SH-SY5Y (cell line): ENCODE data around the gene CALML5.

Source experiments
- GATA2 ChIP-seq: IDR thresholded peaks from 2 replicates; pipeline ENCODE4 v1.6.1; 2011; ENCODE audit warnings: mild to moderate bottlenecking, low read depth, low read length
- GATA3 ChIP-seq: IDR thresholded peaks from 2 replicates; pipeline ENCODE4 v1.6.1; 2011; ENCODE audit warnings: low read depth, mild to moderate bottlenecking, low read length, moderate library complexity

The CALML5 gene

DNA sequence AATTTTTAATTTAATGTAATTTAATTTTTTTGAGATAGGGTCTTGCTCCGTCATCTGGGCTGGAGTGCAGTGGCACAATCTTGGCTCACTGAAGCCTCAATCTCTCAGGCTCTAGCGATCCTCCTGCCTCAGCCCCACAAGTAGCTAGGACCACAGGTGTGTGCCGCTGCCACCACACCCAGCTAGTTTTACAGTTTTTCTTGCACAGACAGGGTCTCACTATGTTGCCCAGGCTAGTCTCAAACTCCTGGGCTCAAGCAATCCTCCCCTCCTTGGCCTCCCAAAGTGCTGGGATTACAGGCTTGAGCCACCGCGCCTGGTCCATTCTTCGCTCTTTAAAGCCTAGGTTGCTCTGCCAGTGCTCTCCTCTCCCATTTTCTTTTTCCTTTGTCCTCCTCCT lies 38.3 kb upstream of the CALML5 start:
- TF ChIP-seq GATA2 (no peak), GATA3 (no peak)

DNA sequence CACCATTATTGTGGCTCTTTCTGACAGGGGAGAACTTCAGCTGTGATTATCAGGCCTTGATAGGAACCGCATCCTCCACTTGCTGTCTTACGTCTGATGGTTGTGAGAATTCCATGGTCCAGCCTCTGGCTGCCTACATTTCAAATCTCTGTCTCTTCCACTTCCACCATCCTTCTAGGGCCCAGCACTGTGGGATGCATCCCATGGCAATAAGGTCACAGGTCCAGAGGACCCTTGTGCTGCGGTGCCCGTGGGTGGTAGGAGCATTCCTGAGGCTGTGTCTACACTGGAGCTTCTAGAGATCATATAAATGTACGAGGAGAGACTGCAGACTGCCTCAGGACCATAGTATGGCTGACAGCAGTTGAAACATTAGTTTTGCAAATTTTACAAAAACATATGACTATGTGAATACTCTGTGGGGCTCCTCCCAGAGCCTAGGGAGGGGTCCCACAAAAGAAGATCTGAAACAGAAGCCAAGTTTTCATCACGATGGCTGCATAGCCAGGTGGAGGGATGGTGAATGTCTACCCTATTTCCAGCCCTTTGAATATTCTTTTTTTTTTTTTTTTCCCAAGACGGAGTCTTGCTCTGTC lies 37.2 kb upstream of the CALML5 start:
- TF ChIP-seq GATA3, result no peak
- no peak for TF ChIP-seq GATA2

DNA sequence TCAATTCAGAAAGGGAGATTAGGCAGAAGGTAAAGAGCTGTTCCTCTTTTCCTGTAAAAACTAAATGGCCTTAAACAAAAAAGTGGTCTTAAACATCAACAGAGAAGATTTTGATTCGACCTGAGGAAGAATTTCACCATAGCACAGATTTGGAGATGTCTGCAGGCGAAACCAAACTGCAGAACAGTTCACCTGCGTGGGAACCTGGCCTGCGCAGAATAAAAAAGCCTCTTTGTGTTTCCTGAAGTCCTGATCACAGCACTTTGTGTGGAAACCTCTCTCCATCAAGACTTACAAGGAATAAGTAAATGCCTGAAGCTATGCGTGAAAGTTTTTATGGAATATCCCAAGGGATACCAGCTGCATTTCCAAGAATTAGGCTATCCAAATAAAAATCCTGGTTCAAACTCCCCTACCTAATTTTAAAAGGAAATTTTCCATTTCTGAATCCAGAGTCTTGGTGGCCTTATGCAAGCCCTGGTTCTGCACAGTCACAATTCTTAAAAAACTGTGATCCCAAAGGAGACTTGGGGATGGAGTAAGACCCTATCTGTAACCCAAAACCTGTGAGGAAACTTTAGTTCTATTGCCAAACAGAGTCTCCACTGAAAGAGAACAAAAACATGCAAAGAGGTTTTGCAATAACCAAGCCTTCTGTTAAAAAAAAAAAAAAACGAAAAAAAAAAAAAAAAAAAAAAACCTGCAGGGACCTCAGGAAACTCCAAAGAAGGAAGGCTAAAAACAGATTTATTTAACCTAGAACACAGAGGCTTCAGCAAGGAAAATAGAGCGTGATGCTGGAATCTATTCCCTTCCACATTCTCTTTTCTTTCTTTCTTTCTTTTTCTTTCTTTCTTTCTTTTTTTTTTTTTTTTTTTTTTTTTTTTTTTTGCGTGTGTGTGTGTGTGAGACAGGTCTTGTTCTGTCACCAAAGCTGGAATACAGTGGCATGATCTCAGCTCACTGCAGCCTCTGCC lies 35.8 kb upstream of the CALML5 start:
- TF ChIP-seq GATA2 (no peak), GATA3 (no peak)

DNA sequence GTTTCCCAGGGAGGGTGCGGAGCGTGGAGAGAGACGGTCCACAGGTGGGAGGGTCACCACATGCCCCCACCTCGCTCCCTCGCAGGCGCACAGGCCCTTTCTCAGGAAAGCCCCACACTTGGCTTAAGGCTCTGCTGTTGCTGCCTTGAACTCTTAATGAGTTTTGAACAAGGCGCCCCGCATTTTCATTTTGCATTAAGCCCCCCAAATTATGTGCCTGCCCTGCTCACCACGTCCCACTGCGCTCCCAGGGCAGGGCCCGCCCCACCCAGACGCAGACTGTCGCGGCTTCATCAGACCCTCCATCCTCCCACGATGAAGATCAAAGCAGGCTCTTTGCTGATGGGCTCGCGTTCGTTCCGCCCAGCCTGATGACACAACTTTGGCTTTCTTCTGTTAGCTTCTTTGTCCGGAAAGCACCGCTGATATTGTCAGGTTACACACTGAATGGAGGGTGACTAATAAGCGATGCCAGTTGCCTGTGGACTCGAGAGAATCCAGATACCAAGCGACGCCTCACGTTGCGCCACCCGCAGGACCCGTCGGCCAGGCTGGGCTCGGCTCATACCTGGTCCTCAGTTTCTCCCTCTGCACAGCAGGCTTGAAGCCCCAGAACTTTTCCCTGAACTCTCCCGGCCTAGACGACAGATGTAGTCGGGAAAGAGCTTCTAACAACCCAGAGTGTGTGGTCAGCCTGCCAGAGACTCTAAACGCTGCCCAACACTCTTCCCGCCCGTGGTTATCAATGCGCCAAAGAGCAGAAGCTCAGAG lies 34.9 kb upstream of the CALML5 start:
- TF ChIP-seq GATA2, result no peak
- no peak for TF ChIP-seq GATA3

DNA sequence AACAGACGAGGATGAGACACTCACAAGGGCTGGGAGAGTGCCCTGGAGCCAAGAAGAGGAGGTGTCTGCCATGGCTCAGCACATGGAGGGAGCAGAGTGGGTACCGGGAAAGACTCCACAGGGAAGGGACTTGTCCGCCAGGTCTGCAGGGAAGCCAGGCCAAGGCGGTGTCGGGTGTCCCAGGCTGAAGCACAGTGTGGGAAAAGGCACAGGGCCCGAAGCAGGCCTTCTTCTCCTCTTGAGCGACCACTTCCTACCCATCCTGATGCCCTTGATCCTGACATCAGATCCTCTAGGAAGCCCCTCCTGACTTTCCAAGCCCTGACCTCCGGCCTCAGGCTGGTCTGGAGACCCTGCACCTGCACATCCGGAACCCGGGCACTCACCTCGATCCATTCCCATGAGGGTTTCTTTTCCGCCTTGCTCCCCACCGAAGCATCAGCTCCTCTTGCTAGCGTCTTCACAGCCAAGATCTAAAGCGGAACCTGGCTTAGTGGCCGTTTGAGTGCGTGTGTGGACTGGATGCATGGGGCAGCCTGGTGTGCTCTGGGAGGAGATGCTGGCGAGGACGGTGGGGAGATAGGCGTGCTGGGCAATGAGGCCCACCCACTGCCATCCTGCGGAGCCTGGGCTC lies 33.8 kb upstream of the CALML5 start:
- TF ChIP-seq GATA3 (no peak), GATA2 (no peak)

DNA sequence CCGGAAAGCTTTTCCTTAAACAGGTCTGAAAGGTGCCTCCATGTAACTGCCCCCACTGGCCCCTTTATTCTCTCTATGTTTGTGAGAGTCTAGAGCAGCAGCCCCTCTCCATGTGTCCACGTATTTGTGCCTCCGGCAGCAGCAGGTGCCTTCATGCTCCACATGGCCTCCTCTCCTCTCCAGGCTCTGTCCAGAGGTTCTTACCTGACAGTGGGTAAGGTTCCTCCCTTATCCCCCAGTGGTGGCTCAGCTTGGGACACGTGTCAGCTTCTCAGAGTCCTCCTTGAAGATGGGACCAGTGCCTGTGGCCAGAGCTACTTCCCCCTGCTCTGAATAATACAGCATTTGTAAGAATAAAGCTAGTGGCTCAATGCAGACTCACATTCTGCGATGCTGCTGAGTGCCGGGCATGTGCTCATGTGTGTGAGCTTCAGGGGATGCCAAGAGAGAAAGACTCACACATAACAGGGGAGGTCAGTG lies 33.3 kb upstream of the CALML5 start:
- TF ChIP-seq GATA2, result no peak

DNA sequence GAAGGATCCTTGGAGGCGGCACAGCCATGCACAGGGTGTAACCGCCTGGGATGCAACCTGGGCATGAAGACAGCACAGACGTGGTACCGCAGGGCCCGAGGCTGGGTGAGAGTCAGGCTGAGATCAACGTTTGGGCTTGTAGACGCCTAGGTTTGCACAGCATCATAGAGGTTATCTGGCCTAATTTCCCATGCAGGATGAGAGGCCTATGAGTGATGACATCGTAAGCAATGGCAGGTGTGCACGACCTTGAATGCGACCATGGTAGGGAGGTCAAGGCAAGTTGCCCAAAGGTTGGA lies 32.9 kb upstream of the CALML5 start:
- TF ChIP-seq GATA3 (no peak), GATA2 (no peak)

DNA sequence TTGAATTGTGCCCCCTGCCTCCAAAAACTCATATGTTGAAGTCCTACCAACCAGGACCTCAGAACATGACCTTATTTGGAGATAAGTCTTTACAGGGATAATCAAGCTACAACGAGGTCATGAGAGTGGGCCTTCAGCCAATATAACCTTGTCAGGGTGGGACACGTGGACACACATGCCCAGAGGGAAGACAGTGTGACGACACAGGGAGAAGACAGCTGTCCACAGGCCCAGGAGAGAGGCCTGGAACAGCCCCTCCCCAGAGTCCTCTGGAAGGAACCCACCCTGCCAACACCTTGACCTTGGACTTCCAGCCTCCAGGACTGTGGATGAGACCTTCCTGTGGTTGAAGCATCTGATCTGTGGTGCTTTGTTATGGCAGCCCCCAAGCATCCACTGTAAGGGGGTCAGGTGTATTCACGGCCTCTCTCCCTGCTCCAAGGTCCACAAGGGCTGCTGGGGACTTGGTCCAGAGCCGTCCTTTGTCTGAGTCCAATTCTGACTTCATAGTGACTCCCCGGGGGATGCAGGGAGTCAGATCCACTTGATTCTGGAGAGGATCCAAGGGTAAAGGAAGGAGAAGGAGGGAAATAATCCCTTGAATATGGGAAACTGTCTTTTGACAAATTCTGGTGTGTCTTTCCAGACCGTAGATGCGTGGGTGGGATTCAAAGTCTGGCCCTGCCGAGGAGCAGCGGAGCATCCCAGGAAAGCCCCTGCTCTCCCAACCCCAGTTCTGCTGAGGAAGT lies 32.4 kb upstream of the CALML5 start:
- no peak for TF ChIP-seq GATA3
- TF ChIP-seq GATA2, result no peak

DNA sequence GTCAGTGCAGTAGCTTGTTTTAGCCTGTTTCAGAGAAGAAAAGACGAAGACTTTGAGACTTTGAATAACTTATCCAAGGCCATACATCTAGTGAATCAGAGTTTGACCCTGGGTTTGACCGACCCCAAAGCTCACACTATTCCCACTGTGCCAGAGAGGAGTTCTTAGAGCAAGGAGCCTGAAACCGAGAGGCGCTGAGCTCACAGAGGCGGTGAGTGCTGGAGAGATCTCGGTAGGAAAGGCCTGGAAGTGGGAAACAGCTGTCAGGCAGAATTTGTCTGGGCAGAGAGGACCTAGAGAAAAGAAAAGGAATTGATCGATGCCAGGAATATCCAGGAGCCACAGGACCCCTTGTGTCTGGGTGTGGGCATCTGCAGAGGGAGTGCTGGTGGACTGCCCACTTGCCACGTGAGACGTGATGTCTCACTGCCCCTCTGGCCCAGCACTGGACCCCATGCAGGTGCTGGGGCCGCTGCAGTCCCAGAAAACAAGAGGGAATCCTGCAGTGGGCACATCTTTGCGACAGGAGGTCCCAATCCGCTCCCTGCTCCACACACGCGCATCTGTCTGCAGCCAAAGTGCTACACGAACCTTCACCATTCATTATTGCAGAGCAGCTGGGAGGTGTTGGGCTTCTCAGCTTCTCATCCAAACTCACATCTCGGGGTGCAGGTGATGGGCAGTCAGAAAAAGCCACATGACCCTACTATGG lies 31.6 kb upstream of the CALML5 start:
- TF ChIP-seq GATA2, result no peak
- TF ChIP-seq GATA3, result no peak

DNA sequence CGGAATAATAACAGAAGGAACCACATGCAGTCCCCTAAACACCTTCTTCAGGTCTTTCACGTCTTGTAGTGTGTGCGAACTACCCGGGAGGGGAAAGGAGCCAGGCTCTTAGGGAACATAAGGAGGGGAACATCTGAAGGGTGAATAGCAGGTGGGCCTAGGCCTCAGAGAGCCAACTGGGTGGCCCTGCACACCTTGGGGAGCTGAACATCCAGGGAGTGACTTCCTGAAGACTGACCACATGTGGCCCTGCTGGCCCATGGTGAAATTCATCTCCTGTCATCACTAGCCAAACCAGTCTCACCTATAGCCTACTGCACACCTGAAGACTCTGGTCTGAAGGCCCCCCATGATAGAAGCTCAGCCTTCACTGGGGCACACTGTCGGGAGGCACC lies 31.0 kb upstream of the CALML5 start:
- TF ChIP-seq GATA3 (no peak), GATA2 (no peak)

DNA sequence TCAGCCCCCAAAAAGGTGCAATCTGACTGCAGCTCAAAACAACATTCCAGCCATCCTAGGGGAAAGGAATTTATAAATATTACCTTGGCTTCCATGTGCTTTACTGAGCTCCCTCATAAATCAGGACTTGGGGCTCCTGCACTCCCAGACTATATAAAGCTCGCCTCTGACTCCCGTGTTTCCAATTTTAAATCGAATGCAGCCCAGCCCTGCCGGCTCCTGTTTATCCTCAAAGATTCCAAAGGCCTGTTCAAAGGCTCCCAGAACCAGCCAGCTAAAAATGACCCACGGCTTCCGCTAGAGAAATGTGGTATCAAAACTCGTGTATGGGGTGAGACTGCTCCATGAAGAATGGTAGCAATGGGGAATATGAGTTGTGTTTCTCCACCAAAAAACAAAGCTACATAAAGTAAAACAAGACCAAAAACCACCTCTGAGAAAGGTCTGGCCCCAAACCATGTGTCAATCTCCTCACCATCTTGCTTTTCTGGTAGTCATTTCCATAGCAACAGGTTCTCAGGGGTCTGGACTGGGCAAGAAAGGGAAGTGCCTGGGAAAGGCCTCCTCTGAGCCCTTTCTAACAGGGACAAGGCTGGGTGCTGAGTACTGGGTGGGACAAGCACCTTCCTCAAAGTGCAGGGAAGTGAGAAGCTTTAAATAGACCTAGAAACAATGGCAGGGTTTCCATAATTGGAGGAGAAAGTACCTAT lies 30.5 kb upstream of the CALML5 start:
- TF ChIP-seq GATA3, result no peak
- TF ChIP-seq GATA2, result no peak

DNA sequence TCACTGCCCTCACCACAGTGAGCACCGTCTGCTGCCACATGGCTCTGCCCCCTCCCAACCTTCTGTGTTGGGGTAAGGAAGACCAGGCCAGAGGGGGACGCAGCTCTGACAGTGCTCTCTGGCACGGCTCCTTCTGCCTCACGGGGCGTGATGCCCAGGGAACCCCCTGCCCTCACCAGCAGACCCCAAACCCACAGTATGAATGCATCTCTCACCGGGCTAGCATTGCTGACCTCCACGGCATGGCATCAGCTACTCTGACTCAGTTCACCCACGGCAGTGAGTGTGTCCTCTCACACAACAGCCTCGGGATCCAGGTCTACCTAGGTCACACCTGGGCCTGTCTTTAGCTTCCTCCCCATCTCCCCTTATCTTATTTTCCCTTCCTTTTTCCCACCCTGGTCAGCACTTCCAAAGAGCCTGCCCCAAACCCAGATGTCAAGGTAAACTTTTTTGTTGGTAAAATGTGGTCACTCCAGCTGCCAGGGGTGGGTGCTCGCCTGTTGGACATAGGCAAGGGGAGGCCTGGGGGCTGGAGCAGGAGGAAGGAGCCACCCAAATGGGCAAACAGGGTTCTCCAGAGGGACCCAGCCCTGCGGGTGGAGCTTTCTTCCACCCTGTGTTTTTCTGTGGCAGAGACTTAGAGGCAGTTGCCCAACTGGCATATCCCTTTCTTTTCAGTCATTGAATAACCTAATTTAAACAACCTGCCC lies 29.8 kb upstream of the CALML5 start:
- TF ChIP-seq GATA2 (no peak), GATA3 (no peak)
